Coronary artery (tissue), 2 donors: ENCODE data around the gene CDC42BPA.

Experiments
- DNase-seq: peaks from one replicate; pipeline ENCODE4 v3.0.0-alpha.2; 2017; ENCODE audit warnings: low spot score
- H3K27ac ChIP-seq, 2 donors: fragments of 200-600 bp; sonication (generic); one replicate each; pipeline ENCODE4 v1.5.1; 2016 to 2019
- H3K4me3 ChIP-seq: fragments of 200-600 bp; sonication (generic); 2 replicates; pipeline ENCODE4 v1.5.1; 2016; ENCODE audit warnings: mild to moderate bottlenecking, moderate library complexity
- TF ChIP-seq, protein P1 (sequence below): fragments of 200-600 bp; sonication (generic); IDR thresholded peaks from one replicate; pipeline ENCODE4 v1.5.1; 2019; ENCODE audit warnings: antibody characterized with exemption

The CDC42BPA gene

DNA sequence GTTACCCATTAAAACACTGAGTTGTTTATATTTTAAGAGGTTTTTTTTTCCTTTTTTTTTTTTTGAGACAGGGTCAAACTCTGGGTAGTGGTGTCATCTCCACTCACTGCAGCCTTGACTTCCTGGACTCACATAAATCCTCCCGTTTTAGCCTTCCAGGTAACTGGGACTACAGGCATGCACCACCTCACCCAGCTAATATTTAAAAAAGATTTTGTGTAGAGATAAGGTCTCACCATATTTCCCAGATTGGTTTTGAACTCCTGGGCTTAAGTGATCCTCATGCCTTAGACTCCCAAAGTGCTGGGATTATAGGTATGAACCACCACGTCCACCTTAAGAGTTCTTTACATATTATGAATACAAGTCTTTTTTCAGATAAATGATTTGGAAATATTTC, 231.7 kb downstream of the CDC42BPA start:
- DNase-seq = no peak
- H3K4me3 ChIP-seq = no peak overlapping the region
- TF ChIP-seq, protein P1, sequence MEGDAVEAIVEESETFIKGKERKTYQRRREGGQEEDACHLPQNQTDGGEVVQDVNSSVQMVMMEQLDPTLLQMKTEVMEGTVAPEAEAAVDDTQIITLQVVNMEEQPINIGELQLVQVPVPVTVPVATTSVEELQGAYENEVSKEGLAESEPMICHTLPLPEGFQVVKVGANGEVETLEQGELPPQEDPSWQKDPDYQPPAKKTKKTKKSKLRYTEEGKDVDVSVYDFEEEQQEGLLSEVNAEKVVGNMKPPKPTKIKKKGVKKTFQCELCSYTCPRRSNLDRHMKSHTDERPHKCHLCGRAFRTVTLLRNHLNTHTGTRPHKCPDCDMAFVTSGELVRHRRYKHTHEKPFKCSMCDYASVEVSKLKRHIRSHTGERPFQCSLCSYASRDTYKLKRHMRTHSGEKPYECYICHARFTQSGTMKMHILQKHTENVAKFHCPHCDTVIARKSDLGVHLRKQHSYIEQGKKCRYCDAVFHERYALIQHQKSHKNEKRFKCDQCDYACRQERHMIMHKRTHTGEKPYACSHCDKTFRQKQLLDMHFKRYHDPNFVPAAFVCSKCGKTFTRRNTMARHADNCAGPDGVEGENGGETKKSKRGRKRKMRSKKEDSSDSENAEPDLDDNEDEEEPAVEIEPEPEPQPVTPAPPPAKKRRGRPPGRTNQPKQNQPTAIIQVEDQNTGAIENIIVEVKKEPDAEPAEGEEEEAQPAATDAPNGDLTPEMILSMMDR = no peak
- no peak overlapping the region for H3K27ac ChIP-seq

DNA sequence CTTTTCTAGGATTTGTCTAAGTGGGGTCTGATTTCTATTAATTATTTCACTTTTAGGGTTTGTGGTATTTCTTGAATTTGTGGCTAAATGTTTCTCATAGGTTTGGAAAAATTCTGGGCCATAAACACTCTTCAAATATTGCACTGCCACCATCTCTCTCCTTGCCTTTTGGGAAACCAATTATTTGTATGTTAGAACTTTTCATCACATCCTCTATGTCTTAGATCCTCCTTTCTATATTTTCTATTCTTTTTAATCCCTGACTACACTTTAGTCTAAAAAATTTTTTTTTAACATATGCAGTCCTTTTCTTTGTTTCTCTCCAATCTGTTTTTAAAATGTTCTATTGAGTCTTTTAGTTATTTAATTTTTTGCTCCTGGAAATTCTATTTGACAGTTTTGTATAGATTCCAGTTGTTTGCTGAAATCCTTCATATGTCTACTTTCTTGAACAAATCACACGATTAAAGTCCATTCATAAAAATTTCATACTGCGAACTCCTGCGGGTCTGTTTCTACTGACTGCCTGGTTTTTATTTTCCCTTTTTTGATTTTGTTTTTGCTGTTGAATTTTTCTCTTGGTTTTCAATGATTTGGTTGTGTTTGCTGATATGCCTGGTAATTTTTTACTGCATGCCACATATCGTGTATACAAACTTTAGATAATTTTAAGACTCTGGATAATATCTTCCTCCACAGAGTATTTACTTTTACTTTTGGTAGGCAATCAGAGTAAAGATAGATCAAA, 235.1 kb downstream of the CDC42BPA start:
- Histone ChIP-seq H3K4me3 (no peak overlapping the region), H3K27ac (no peak overlapping the region)
- no peak for DNase-seq
- TF ChIP-seq, protein P1 = no peak

DNA sequence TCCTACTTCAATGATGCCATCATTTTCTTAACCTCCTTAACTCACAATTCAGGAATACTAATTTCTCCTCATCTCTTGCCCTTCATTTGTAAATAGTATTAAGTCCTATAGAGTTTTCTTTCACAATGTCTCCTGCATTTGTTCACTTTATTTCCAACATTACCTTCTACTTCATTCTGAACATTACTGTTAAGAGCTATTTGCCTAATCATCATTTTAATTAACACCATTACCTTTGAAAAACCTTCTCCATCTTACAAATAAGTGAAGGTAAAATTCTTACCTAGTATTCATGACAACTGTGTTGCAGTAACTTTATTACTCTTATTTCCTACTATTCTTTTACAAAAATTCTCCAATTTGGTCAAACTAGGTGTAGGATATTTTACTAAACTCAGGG, 240.5 kb downstream of the CDC42BPA start:
- Histone ChIP-seq H3K4me3 (no peak overlapping the region), H3K27ac (no peak overlapping the region)
- no peak for DNase-seq
- TF ChIP-seq, protein P1 = no peak

DNA sequence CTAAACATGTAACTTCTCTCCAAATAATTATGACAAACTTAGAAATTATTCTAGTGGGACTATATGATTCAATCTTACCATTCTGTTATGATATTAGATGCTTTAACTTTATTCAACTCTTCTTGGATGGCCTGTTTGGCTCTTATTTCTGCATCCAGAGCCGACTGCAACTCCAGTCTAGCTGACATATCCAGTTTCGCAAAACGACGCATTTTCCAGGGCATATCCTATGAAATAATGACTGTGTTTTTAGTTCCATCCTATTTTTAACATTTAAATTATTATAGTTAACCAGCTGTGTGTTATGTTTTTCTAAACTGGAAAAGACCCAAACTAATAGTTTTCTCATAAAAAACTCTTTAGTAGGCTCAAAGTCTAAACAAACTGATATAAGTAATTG, 244.5 kb downstream of the CDC42BPA start:
- no peak overlapping the region for H3K4me3 ChIP-seq
- DNase-seq = no peak
- no peak overlapping the region for H3K27ac ChIP-seq
- TF ChIP-seq, protein P1 = no peak

DNA sequence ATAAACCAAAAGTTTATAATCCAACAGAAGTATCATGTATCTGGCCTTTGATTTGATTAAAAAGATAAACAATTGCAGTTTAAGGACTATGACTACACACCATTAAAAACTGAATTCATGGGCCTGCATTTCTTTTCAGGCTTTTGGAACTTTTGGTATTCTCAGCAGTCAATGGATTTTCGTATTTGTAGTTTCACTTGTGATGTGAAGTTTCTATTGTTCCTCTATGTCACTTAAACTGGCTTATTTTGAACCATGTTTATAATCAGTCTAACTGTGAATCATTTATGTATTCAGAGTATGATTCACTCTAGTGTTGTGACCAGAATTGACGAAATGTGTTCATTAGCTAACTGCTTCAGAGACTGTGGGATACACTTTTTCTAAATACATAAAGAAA, 245.3 kb downstream of the CDC42BPA start:
- TF ChIP-seq, protein P1 = no peak
- no peak overlapping the region for H3K4me3 ChIP-seq
- H3K27ac ChIP-seq = no peak overlapping the region
- DNase-seq = no peak

DNA sequence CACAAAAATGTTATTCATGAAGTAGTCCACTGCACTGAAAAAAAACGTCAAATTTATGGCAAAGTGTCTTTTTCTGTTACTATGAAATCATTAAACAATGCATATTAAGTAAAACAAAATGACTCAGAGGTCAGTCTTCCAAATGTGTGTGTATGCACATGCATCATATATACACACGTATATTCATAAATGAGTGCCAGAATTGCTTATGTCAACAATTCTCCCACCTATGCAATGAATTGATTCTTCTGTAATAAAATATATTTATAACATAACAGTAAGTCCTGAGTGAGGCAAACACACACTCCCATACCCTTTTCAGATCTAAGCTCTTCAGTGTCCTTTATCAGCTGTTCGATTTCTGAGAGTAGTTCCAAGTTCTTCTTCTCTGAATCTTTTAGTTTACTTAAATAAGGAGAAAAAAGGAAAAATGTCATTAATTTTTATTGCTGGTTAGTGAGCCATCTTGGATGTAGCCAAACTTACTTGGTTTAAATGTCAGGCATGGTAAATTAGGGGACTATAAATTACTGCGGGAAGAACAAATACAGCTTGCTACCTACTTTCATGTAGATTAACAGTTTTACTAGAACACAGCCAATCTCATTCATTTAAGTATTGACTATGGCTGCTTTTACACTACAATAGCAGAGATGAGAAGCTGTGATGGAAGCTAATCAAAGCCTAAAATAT, 246.3 kb downstream of the CDC42BPA start:
- H3K27ac ChIP-seq = no peak overlapping the region
- no peak for DNase-seq
- no peak overlapping the region for H3K4me3 ChIP-seq
- TF ChIP-seq, protein P1 = no peak
